ENCODE measurements around the gene SLC35F1.
"Not testable (repeated sequence)": the region's sequence is repeated elsewhere in the genome, so short reads cannot be mapped to it uniquely, and the experiment has no call there.

The SLC35F1 gene

GRCh38 chr6:117992856-117993255 is 85.8 kb downstream of the SLC35F1 start:
- no peak for DNase-seq (ENCODE audit: low spot score)

DNA sequence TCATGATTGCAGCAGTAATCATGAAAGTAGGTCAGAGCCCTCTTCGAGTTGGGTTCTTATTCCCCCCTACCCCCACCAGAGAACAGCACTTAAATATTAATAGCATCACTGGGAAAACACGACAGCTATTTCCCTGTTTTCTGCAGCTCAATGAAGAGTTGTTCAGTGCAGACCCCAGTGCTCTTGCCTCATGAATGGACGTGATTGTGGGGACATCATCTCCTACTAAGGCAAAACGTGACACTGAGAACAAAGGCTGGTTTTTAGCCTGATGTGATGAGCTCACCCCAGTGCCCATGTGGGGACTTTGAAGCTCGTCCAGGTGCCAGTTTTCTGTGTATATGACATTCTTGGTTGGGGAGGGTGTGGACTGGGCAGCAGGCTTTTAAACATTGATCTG is 105.9 kb downstream of the SLC35F1 start:
- no peak for DNase-seq (ENCODE audit: low spot score)

DNA sequence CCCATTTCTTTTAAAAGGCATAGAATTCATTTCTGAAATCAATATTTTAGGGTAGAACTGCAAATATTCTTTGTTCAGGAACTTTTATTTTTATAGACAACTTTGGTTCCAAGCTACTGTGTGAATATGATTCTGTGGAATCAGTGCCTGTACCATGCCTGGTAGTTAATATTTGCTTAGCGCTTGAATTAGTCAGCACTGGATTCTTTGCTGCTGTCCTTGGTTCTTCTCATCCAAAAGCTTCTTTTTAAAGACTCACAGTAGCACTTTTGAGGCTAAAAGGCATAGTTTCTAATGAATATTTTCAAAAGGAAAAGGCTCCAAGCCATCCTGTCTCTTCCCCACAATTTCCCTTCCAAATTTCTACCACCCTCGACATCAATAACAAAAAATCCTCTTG is 109.5 kb downstream of the SLC35F1 start:
- DNase-seq (ENCODE audit: low spot score), result no peak

- DNase-seq (ENCODE audit: low spot score), result no peak
These were observed 110.3 kb downstream of the SLC35F1 start for GRCh38 chr6:118017301-118017848.

DNA sequence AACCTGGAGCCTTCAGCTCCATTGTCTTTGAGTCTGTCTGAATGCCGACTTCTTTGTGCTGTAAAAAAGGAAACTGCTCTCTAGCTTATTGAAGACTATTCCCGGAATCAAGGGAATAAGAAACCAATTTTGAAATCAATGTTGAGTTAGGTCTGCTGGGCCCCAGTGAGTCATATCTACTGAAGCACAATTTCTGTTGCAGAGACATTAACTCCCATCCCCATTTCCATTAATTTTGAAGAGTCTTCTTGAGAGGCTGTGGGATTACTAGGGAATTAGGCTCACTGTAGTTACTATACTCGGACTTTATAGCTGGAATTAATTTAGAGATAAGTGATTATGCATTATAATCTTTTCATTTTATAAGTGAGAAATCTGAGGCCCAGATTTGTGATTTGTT is 116.7 kb downstream of the SLC35F1 start:
- no peak for DNase-seq (ENCODE audit: low spot score)

GRCh38 chr6:118029967-118030366 is 122.9 kb downstream of the SLC35F1 start:
- DNase-seq (ENCODE audit: low spot score), result no peak

- DNase-seq (ENCODE audit: low spot score), result not testable (repeated sequence)
These were observed 130.4 kb downstream of the SLC35F1 start for GRCh38 chr6:118037479-118037878.

GRCh38 chr6:118042855-118043254 is 135.8 kb downstream of the SLC35F1 start:
- DNase-seq (ENCODE audit: low spot score), result no peak

DNA sequence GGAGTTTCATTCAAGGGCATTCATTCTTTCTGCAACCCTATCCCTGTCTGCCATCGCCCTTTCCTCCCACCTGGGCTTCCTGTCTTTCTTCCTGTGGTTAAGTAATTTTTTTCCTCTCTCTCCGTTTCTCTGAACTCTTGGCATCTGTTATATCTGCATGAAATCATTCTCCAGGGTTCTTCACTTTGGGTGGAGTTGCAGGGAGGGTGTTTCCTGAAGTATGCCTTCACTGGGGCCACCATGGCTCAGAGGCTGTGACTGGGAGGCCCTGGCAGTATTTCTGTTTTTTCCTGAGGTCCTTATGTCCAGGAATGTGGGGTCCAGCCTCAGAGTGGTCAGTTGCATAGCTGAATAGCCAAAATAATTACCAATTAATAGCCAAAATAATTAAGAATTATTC is 137.2 kb downstream of the SLC35F1 start:
- no peak for DNase-seq (ENCODE audit: low spot score)

- DNase-seq (ENCODE audit: low spot score), result no peak
These were observed 147.0 kb downstream of the SLC35F1 start for GRCh38 chr6:118054082-118054481.

GRCh38 chr6:118061666-118062065 is 154.6 kb downstream of the SLC35F1 start:
- DNase-seq (ENCODE audit: low spot score), result no peak

GRCh38 chr6:118080547-118080946 is 173.5 kb downstream of the SLC35F1 start:
- DNase-seq (ENCODE audit: low spot score), result no peak

- no peak for DNase-seq (ENCODE audit: low spot score)
These were observed 176.6 kb downstream of the SLC35F1 start for GRCh38 chr6:118083711-118084110.

- no peak for DNase-seq (ENCODE audit: low spot score)
These were observed 178.6 kb downstream of the SLC35F1 start for GRCh38 chr6:118085665-118086064.

DNA sequence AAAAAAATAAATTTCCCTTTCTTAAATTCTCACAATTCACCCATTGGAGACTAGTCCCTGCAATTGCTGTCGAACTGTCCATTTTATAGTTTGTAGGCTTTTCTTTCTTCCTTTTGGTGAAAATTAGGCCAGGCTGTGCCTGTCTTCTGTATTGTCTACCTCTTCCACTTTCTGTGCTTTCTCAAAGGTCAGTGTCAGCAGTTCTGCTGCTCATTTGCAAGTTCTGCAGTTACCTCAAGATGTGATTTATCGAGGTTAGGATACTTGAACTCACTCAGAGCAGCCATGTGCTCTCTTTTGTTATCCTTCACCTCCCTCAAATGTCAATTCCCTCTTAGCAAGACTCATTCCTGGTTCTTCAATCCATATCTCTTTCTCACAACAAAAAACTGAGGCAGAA is 179.1 kb downstream of the SLC35F1 start:
- DNase-seq (ENCODE audit: low spot score), result no peak

- DNase-seq (ENCODE audit: low spot score), result no peak
These were observed 185.0 kb downstream of the SLC35F1 start for GRCh38 chr6:118092086-118092485.

DNA sequence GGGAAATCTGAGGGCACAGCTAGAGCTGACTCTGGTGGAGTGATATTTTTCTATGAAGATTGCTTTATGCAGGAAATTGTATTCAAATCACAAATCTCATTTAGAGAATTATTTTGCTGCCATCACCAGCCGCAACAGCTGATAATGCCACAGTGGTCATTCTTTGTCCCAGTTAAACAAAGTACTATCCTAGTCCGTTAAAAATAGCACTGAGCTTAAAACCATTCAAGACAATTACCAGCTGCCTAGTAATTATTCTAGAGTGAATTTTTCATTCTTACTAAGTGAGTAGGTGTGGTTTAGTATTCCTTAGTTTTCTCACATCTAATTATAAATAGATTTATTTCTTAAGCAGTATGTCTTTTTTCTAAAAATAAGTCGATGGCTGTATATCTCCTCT is 190.5 kb downstream of the SLC35F1 start:
- DNase-seq (ENCODE audit: low spot score), result no peak

GRCh38 chr6:118100717-118101116 is 193.7 kb downstream of the SLC35F1 start:
- DNase-seq (ENCODE audit: low spot score), result no peak

DNA sequence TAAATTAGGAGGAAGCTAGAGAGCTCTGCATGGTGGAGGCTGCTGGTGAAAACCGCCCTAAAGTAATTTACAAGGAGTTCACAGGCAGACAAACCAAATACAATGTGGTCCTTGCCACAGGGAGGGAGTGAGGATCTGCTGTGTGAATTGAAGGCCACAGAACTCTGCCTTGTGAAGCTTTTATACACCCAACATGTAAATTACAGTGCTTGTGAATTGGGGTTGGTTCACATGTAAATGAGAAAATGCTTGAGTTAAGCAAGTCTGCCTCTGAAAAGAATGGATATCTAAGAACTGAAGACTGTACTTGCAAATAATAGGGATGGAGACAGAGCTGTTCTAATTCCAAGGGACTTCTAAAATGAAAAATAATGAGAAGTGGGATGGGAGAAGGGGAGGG is 194.2 kb downstream of the SLC35F1 start:
- no peak for DNase-seq (ENCODE audit: low spot score)

- no peak for DNase-seq (ENCODE audit: low spot score)
These were observed 194.8 kb downstream of the SLC35F1 start for GRCh38 chr6:118101831-118102345.

DNA sequence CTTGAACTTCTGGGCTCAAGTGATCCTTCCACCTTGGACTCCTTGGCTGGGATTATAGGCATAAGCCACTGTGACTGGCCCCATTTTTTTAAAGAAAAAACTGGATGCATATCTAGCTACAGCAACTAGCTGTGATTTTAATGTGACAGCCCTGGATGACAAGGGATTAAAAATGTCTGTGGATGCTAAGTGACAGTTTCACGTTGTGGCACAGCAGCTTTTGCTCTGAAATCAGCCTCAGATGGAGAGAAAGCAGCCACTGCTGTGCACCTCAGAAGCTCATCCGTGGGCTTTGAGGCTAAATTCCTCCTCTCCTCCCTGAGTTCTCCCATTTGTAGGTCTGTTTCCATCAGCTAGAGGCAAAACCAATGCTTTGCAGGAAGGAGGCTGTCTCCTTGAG is 195.3 kb downstream of the SLC35F1 start:
- no peak for DNase-seq (ENCODE audit: low spot score)

DNA sequence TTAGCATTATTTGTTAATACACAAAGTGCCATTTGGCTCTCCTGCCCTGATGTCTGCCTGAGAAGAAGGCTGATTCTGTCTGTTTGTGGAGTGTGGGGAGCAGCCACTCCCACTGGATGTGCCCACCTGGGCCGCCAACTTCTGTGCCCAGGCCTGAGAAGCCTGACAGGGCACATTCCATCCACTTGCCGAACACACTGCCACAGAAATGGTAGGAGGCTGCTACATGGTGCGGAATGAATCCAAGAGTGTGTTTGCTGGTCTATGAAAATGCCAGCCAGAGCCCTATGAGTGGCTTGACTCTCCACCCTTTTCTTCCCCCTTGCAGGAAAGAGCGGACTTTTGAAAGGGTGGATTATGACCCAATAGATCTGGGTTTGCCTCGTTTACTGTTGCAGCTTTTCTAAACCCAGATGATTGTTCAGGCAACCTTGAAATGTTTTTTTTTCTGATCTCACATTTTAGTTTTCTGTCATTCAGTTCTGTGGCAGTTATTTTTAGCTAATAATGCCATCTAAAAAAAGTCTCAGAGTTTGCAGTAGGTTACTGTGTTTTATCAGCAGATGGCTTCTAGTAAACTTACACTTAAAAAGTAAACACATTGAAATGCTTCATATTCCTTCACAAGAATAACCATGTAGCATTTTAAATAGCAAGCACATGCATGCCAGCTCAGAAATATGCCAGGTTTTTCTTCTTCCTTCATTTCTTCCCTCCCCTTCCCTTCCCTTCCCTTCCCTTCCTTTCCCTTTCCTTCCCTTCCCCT is 196.5 kb downstream of the SLC35F1 start:
- DNase-seq (ENCODE audit: low spot score), result no peak

DNA sequence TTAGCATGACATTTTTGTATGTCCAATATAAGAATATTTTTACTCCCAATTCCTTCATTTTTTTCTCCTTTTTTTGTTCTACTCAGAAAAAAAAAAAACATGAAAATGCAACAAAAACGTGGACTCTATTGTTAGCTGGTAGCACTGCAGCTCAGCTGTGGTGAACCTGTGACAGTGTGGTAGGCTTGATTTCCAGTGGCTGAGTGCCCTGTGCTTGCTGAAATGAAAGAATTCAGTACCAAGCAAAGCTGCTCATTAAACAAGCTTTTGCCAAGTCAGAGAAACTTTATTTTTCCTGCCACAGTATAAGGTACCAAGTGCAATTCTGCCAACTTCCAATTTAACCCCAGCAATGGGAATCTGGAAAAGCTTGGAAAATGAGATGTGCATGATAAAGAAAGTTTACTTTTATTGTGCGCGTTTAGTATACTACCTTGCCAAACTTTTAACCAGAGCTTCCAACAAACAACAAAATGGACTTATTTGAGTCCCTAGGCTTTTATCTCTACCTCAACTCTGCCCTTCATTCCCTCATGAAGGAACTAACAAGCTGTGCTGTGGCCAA is 215.2 kb downstream of the SLC35F1 start:
- no peak for DNase-seq (ENCODE audit: low spot score)

Data from HuH-7 (cell line).